HEK293 (cell line): Measurements from ENCODE around the gene LAMC3.
A peak's percentile ranks its signal among the peaks of the same experiment; 100 is the strongest.

Experiments
- CTCF ChIA-PET: fragments of 350-600 bp; formaldehyde crosslinking; extraction: SDS; loops from one replicate; lab custom pipeline; 2021; ENCODE audit warnings: antibody characterized with exemption; lab: Yijun Ruan, JAX
- POLR2A ChIA-PET: fragments of 300-600 bp; formaldehyde crosslinking; extraction: SDS; loops from one replicate; lab custom pipeline; 2020; ENCODE audit warnings: antibody characterized with exemption, inconsistent platforms; lab: Yijun Ruan, JAX
- H3K27ac ChIP-seq: fragments of 200-500 bp; sonication (Bioruptor generic); 2 replicates; pipeline ENCODE4 v1.5.1; 2014; ENCODE audit warnings: low read depth, low read length, control low read depth, inconsistent platforms; ENCODE audit errors: extremely low read depth
- H3K36me3 ChIP-seq, 2 experiments: fragments of 200-500 bp in 1 of 2; sonication (Bioruptor generic) in 1 of 2; 1 replicate in 1 of 2; 2 replicates in 1 of 2; pipeline ENCODE4 v1.5.1; 2014 to 2017; ENCODE audit warnings: inconsistent platforms in 2 of 2, low read length in 2 of 2; ENCODE audit not compliant: control insufficient read depth in 2 of 2, insufficient read depth in 1 of 2
- H3K4me1 ChIP-seq: fragments of 200-500 bp; sonication (Bioruptor generic); 2 replicates; pipeline ENCODE4 v1.5.1; 2014; ENCODE audit warnings: mild to moderate bottlenecking, low read length, inconsistent platforms; ENCODE audit not compliant: control insufficient read depth, insufficient read depth
- H3K4me3 ChIP-seq: 2 replicates; pipeline ENCODE4 v1.5.1; 2011; ENCODE audit warnings: low read depth, mild to moderate bottlenecking, control low read depth, low read length, moderate library complexity
- H3K9me3 ChIP-seq: fragments of 200-500 bp; sonication (Bioruptor generic); 2 replicates; pipeline ENCODE4 v1.5.1; 2014; ENCODE audit warnings: low read depth, low read length, inconsistent platforms; ENCODE audit not compliant: control insufficient read depth, insufficient read depth
- GLIS1 ChIP-seq: fragments of 450-650 bp; formaldehyde crosslinking; IDR thresholded peaks from 2 replicates; pipeline ENCODE4 v1.5.1; 2016; ENCODE audit warnings: missing biosample characterization, missing genetic modification characterization
- KLF16 ChIP-seq: fragments of 450-650 bp; formaldehyde crosslinking; IDR thresholded peaks from 2 replicates; pipeline ENCODE4 v1.5.1; 2017; ENCODE audit warnings: missing biosample characterization, missing genetic modification characterization
- KLF9 ChIP-seq: fragments of 450-650 bp; formaldehyde crosslinking; IDR thresholded peaks from 2 replicates; pipeline ENCODE4 v1.5.1; 2016; ENCODE audit warnings: missing biosample characterization, missing genetic modification characterization, low read depth
- ZBTB20 ChIP-seq: fragments of 450-650 bp; formaldehyde crosslinking; IDR thresholded peaks from 2 replicates; pipeline ENCODE4 v1.5.1; 2016; ENCODE audit warnings: missing biosample characterization, missing genetic modification characterization
- ZFP37 ChIP-seq: fragments of 450-650 bp; formaldehyde crosslinking; IDR thresholded peaks from 2 replicates; pipeline ENCODE4 v1.5.1; 2016; ENCODE audit warnings: missing biosample characterization, missing genetic modification characterization
- ZNF140 ChIP-seq: fragments of 450-650 bp; formaldehyde crosslinking; IDR thresholded peaks from 2 replicates; pipeline ENCODE4 v1.5.1; 2016; ENCODE audit warnings: missing biosample characterization, missing genetic modification characterization
- ZNF157 ChIP-seq: fragments of 450-650 bp; formaldehyde crosslinking; IDR thresholded peaks from 2 replicates; pipeline ENCODE4 v1.5.1; 2016; ENCODE audit warnings: missing biosample characterization, missing genetic modification characterization
- ZNF174 ChIP-seq: fragments of 450-650 bp; formaldehyde crosslinking; IDR thresholded peaks from 2 replicates; pipeline ENCODE4 v1.5.0; 2017; ENCODE audit warnings: missing biosample characterization, mild to moderate bottlenecking, missing genetic modification characterization
- ZNF26 ChIP-seq: fragments of 450-650 bp; formaldehyde crosslinking; IDR thresholded peaks from 2 replicates; pipeline ENCODE4 v1.5.1; 2016; ENCODE audit warnings: missing biosample characterization, missing genetic modification characterization
- ZNF311 ChIP-seq: fragments of 450-650 bp; formaldehyde crosslinking; IDR thresholded peaks from 2 replicates; pipeline ENCODE4 v1.5.1; 2017; ENCODE audit warnings: missing biosample characterization, missing genetic modification characterization, borderline replicate concordance
- ZNF335 ChIP-seq: fragments of 450-650 bp; formaldehyde crosslinking; conservative IDR thresholded peaks from 2 replicates; pipeline ENCODE4 v1.5.1; 2016; ENCODE audit warnings: missing biosample characterization, missing genetic modification characterization
- ZNF37A ChIP-seq: fragments of 450-650 bp; IDR thresholded peaks from 2 replicates; pipeline ENCODE4 v1.5.1; 2018; ENCODE audit warnings: missing biosample characterization, missing genetic modification characterization
- ZNF514 ChIP-seq: fragments of 450-650 bp; formaldehyde crosslinking; IDR thresholded peaks from 2 replicates; pipeline ENCODE4 v1.5.1; 2016; ENCODE audit warnings: missing biosample characterization, missing genetic modification characterization
- ZNF548 ChIP-seq: fragments of 450-650 bp; formaldehyde crosslinking; IDR thresholded peaks from 2 replicates; pipeline ENCODE4 v1.5.1; 2016; ENCODE audit warnings: missing biosample characterization, missing genetic modification characterization
- ZNF664 ChIP-seq: fragments of 450-650 bp; formaldehyde crosslinking; IDR thresholded peaks from 2 replicates; pipeline ENCODE4 v1.5.1; 2016; ENCODE audit warnings: missing biosample characterization, missing genetic modification characterization
- ZSCAN16 ChIP-seq: fragments of 450-650 bp; formaldehyde crosslinking; IDR thresholded peaks from 2 replicates; pipeline ENCODE4 v1.5.1; 2016; ENCODE audit warnings: missing biosample characterization, missing genetic modification characterization
- ZSCAN30 ChIP-seq: fragments of 450-650 bp; IDR thresholded peaks from 2 replicates; pipeline ENCODE4 v1.5.1; 2018; ENCODE audit warnings: missing biosample characterization, mild to moderate bottlenecking, missing genetic modification characterization, moderate library complexity

The LAMC3 gene

DNA sequence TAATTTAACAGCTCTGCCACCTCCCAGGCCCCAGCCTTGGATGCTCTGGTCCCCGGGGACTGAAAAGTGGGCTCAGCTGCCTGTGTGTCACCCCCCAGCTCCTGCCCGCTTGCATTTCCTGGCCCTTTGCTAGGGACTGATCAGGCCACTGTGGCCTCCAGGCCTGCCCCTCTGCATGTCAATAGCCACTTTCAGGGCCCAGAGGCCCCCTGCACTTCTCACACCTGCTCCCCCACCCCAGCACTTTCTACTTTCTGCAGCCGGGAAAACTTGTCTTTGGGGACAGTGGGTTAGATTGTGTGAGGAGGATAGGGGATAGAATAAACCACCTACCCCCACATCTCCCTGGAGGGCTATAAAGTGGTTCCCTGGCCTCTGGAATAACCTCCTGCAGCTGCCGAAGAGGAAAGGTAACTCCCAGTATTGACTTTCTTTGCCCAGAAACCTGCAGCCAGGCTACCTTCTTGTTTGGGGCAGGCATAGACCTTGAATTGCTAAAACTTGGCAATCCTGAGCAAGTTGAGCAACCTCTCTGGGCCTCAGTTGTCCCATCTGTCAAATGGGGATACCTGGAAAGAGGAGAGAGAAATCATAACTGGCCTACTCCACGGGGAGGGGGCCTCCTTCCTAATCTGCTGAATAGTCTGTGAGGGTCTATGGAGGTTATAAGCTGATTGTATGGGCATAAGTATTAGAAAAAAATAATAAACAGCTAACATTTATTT, 95.2 kb downstream of the LAMC3 start:
- no peak overlapping the region for H3K27ac ChIP-seq
- H3K4me1 ChIP-seq, result no peaks in the 10 kb centered on the region
- H3K36me3 ChIP-seq, result no peaks in the 10 kb centered on the region
- H3K9me3 ChIP-seq, result no peaks in the 10 kb centered on the region
- POLR2A ChIA-PET, result interaction anchor here (0.6 to 1.8 kb wide), 3 partner anchors 9 to 94 kb away, joined by 3 to 9 read pairs (median 6); partner anchors contain the start of gene NUP214
- CTCF ChIA-PET, result interaction anchor here (1.7 kb wide), 2 partner anchors 21 to 47 kb away, joined by 3 to 8 read pairs; partner anchors contain the start of gene NUP214
- H3K4me3 ChIP-seq, result no peak overlapping the region
- peak; percentile 67 for TF ChIP-seq GLIS1 (tag by site-specific recombination)
- no peak for TF ChIP-seq ZNF37A (tag by site-specific recombination)
- no peak for TF ChIP-seq ZNF514
- no peak for TF ChIP-seq ZFP37 (tag by site-specific recombination)
- TF ChIP-seq ZBTB20 (tag by site-specific recombination), result no peak
- no peak for TF ChIP-seq ZNF548 (tag by site-specific recombination)

GRCh38 chr9:131105952-131106351, 97.0 kb downstream of the LAMC3 start:
- Histone ChIP-seq H3K36me3 (no peaks in the 10 kb centered on the region), H3K27ac (no peak overlapping the region), H3K9me3 (no peaks in the 10 kb centered on the region), H3K4me1 (no peaks in the 10 kb centered on the region), H3K4me3 (no peak overlapping the region)
- CTCF ChIA-PET, result interaction anchor here (0.6 kb wide), 1 partner anchor 113 kb away, joined by 3 read pairs; no protein-coding TSS in a partner anchor
- POLR2A ChIA-PET, result interaction anchor here (0.7 to 1.8 kb wide), 2 partner anchors 10 to 20 kb away, joined by 5 to 9 read pairs; partner anchors contain the start of gene NUP214
- no peak for TF ChIP-seq ZNF157
- TF ChIP-seq ZNF664, result peak; percentile 66

DNA sequence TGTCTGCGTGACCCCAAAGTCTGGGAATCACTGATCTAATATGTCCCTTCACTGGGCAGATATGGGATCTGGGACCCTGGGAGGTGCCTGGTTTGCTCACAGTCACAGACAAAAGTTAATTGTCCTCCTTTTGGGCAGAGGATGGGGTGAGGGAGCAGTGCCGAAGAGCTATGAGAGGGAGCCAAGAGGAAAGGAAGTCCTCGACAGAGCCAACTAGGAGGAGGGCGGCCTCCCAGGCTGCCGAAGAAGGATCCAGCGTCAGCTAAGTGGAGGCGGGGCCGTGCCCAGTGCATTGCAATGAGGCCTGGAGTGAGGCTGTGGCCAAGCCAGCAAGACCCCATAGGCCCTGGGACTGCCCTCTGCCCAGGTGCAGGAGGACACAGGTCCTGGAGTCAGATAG, 98.8 kb downstream of the LAMC3 start:
- Histone ChIP-seq H3K4me1 (no peaks in the 10 kb centered on the region), H3K27ac (no peak overlapping the region), H3K4me3 (no peak overlapping the region), H3K9me3 (no peaks in the 10 kb centered on the region), H3K36me3 (no peaks in the 10 kb centered on the region)
- CTCF ChIA-PET, result interaction anchor here (0.6 to 2.6 kb wide), 4 partner anchors 9 to 1078 kb away, joined by 3 to 12 read pairs (median 6); no protein-coding TSS in a partner anchor
- no peak for TF ChIP-seq KLF9
- TF ChIP-seq ZSCAN30, result no peak
- TF ChIP-seq ZNF174 (tag by site-specific recombination), result no peak
- no peak for TF ChIP-seq ZNF311 (tag by site-specific recombination)
- no peak for TF ChIP-seq ZNF335 (tag by site-specific recombination)
- TF ChIP-seq ZSCAN16 (tag by site-specific recombination), result no peak
- TF ChIP-seq KLF16 (tag by site-specific recombination), result no peak
- no peak for TF ChIP-seq ZNF26 (tag by site-specific recombination)
- TF ChIP-seq ZNF140 (tag by site-specific recombination), result no peak
- POLR2A ChIA-PET, result interaction anchor here (0.7 kb wide), 1 partner anchor 9 kb away, joined by 3 read pairs; no protein-coding TSS in a partner anchor
